PC-3 (cell line): ENCODE results near the gene TPM4. TPM values are rescaled to one million over a fixed set of nuclear protein-coding genes. Genes with fewer than 3 reads are reported as not detected.

Experiments used
- ATAC-seq: fragments of 200-7000 bp; cut with Tn5 transposase; 2 replicates; pipeline ENCODE4 v1.9.1; 2020; ENCODE audit warnings: mild to moderate bottlenecking, moderate library complexity
- BruUV-seq: library from RNA; stranded (reverse); fragments of 400-500 nt; replicated peaks from 2 replicates; lab custom pipeline; 2021; lab: Mats Ljungman, UMichigan
- CTCF ChIA-PET: fragments of 300-600 bp; sonication (Branson Sonifier 250); formaldehyde crosslinking; loops from one replicate; lab custom pipeline; 2022; ENCODE audit warnings: antibody characterized with exemption; lab: Charles Lee
- POLR2A ChIA-PET: fragments of 300-600 bp; sonication (Branson Sonifier 250); formaldehyde crosslinking; loops from one replicate; lab custom pipeline; 2022; ENCODE audit warnings: antibody characterized with exemption; ENCODE audit not compliant: unreplicated experiment; lab: Charles Lee
- DNase-seq: peaks from one replicate; pipeline ENCODE4 v3.0.0-alpha.2; 2015
- H2AFZ ChIP-seq: fragments of 300-600 bp; sonication (generic); 2 replicates; pipeline ENCODE4 v1.6.0; 2016; ENCODE audit warnings: antibody characterized with exemption, low read length
- H3F3A ChIP-seq: fragments of 300-600 bp; sonication (generic); one replicate; pipeline ENCODE4 v1.6.0; 2017; ENCODE audit warnings: antibody characterized with exemption, low read length, control low read depth, mild to moderate bottlenecking; ENCODE audit not compliant: unreplicated experiment
- H3K27ac ChIP-seq: fragments of 300-600 bp; sonication (generic); 2 replicates; pipeline ENCODE4 v1.5.1; 2016; ENCODE audit warnings: mild to moderate bottlenecking, low read length
- H3K27me3 ChIP-seq: fragments of 300-600 bp; sonication (generic); 2 replicates; pipeline ENCODE4 v1.6.1; 2016; ENCODE audit warnings: low read length, mixed read lengths
- H3K36me3 ChIP-seq: fragments of 300-600 bp; sonication (generic); 2 replicates; pipeline ENCODE4 v1.6.1; 2016; ENCODE audit warnings: low read depth, mixed run types, low read length, mixed read lengths
- H3K4me1 ChIP-seq: fragments of 300-600 bp; sonication (generic); 2 replicates; pipeline ENCODE4 v1.5.1; 2016; ENCODE audit warnings: low read length; ENCODE audit not compliant: insufficient read depth
- H3K4me2 ChIP-seq: fragments of 300-600 bp; sonication (generic); 2 replicates; pipeline ENCODE4 v1.6.0; 2016; ENCODE audit warnings: low read length
- H3K4me3 ChIP-seq: fragments of 300-600 bp; sonication (generic); 2 replicates; pipeline ENCODE4 v1.5.1; 2016; ENCODE audit warnings: mild to moderate bottlenecking, low read length, mixed read lengths
- H3K79me2 ChIP-seq: fragments of 300-600 bp; sonication (generic); 2 replicates; pipeline ENCODE4 v1.6.1; 2017; ENCODE audit warnings: low read length, mixed read lengths
- H3K9ac ChIP-seq: fragments of 300-600 bp; sonication (generic); 2 replicates; pipeline ENCODE4 v1.6.0; 2016; ENCODE audit warnings: mild to moderate bottlenecking, low read length
- H3K9me2 ChIP-seq: fragments of 300-600 bp; sonication (generic); replicated peaks from 2 replicates; pipeline ENCODE4 v1.6.1; 2016; ENCODE audit warnings: mixed run types, low read length, mixed read lengths
- H3K9me3 ChIP-seq: fragments of 300-600 bp; sonication (generic); 2 replicates; pipeline ENCODE4 v1.6.1; 2016; ENCODE audit warnings: low read length, mixed read lengths
- H4K20me1 ChIP-seq: fragments of 300-600 bp; sonication (generic); 2 replicates; pipeline ENCODE4 v1.6.1; 2016; ENCODE audit warnings: low read length, mixed read lengths
- EZH2 ChIP-seq: fragments of 300-600 bp; sonication (generic); IDR thresholded peaks from one replicate; pipeline ENCODE4 v1.6.1; 2017; ENCODE audit warnings: antibody characterized with exemption, mild to moderate bottlenecking, low read length; ENCODE audit not compliant: unreplicated experiment
- EZH2phosphoT487 ChIP-seq: fragments of 300-600 bp; sonication (generic); IDR thresholded peaks from 2 replicates; pipeline ENCODE4 v1.6.1; 2018; ENCODE audit warnings: mild to moderate bottlenecking, antibody characterized with exemption, low read length, borderline replicate concordance
- intact Hi-C: fragments of 100-400 bp; cut with micrococcal nuclease; formaldehyde crosslinking; loops from 2 replicates; pipeline ENCODE4 v1.9.0; 2023
- total RNA-seq: library from RNA; depleted of rRNA; stranded (reverse); fragments of >200 nt; gene quantifications from 2 replicates; pipeline ENCODE4 v1.2.3, GENCODE V29; 2014
- TF ChIP-seq, protein P1 (sequence below): fragments of 300-600 bp; sonication (generic); conservative IDR thresholded peaks from 2 replicates; pipeline ENCODE4 v1.5.1; 2017; ENCODE audit warnings: antibody characterized with exemption, low read depth, mild to moderate bottlenecking, low read length

Gene TPM4
- total RNA-seq, 1 experiment from 2014 or later = 135 TPM

DNA sequence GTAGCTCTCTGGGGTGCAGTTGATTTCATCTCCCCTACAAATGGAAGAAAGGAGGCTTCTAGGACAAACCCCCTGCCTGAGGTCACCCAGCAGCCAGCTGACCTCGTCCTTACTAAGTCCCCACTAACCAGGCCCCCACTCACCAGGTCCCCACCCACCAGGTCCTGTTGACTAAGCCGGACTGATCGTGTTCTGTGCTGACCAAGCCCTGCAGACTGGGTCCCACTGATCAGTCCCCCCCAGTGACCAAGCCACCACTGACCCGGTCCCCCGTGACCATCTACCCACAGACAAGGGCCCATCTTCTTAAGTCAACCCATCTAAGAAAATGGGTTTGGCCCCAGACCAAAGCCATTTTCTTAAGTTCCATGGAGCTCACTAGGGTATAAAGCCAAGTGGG, 36.8 kb upstream of the TPM4 start:
- intact Hi-C loops = no loop called here
- H2AFZ ChIP-seq = no peak overlapping the region
- POLR2A ChIA-PET = no interaction called here

DNA sequence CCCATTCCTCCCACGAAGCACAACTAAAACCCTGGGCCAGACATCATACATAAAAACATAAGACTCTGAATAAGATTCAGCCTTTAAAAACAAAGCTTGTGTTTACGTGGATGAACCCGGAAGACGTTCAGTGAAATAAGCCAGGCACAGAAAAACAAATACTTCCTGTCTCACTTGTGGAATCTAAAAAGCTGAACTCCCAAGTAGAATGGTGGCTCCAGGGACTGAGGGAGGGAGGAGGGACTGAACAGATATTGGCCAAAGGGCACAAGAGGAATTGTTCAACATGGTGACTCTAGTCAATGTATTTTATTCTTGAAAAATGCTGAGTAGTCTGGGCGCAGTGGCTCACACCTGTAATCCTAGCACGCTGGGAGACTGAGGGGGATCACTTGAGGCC, 35.7 kb upstream of the TPM4 start:
- no peaks in the 10 kb centered on the region for H3K36me3 ChIP-seq
- no TSS peak for BruUV-seq
- ATAC-seq (no peak), DNase-seq (no peak)
- H3K4me2 ChIP-seq = no peak overlapping the region
- TF ChIP-seq EZH2phosphoT487 (no peak), EZH2 (no peak)
- TF ChIP-seq, protein P1, sequence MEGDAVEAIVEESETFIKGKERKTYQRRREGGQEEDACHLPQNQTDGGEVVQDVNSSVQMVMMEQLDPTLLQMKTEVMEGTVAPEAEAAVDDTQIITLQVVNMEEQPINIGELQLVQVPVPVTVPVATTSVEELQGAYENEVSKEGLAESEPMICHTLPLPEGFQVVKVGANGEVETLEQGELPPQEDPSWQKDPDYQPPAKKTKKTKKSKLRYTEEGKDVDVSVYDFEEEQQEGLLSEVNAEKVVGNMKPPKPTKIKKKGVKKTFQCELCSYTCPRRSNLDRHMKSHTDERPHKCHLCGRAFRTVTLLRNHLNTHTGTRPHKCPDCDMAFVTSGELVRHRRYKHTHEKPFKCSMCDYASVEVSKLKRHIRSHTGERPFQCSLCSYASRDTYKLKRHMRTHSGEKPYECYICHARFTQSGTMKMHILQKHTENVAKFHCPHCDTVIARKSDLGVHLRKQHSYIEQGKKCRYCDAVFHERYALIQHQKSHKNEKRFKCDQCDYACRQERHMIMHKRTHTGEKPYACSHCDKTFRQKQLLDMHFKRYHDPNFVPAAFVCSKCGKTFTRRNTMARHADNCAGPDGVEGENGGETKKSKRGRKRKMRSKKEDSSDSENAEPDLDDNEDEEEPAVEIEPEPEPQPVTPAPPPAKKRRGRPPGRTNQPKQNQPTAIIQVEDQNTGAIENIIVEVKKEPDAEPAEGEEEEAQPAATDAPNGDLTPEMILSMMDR = no peak
- no peak overlapping the region for H3K4me3 ChIP-seq
- H3K79me2 ChIP-seq = no peaks in the 10 kb centered on the region
- ChIA-PET POLR2A (no interaction called here), CTCF (interaction anchor here (0.6 to 1.6 kb wide), 3 partner anchors 22 to 144 kb away, joined by 3 to 6 read pairs (median 6); partner anchors contain the start of gene FAM32A)
- H3K9me3 ChIP-seq = no peaks in the 10 kb centered on the region
- H3K9ac ChIP-seq = no peak overlapping the region
- no peaks in the 10 kb centered on the region for H3K27me3 ChIP-seq
- intact Hi-C loops = loop anchor here (1.0 kb wide), 3 partner anchors 26 to 145 kb away; partner anchors contain the start of genes FAM32A and RAB8A
- H3K27ac ChIP-seq = no peak overlapping the region
- 0 out of 2 replicates have a peak overlapping the region, but pooled peaks have one; percentile 43 for H2AFZ ChIP-seq
- no peaks in the 10 kb centered on the region for H3K9me2 ChIP-seq
- no peaks in the 10 kb centered on the region for H3F3A ChIP-seq
- H4K20me1 ChIP-seq = no peaks in the 10 kb centered on the region
- H3K4me1 ChIP-seq = 0 out of 2 replicates have a peak, but pooled peaks cover 5% of the 10 kb centered on the region

More for the DNA sequence above, 36.8 kb upstream of the TPM4 start:
- ATAC-seq (no peak), DNase-seq (no peak)
- CTCF ChIA-PET = interaction anchor here (0.6 kb wide), 1 partner anchor 56 kb away, joined by 3 read pairs; no protein-coding TSS in a partner anchor
- Histone ChIP-seq H3K9ac (no peak overlapping the region), H3K4me2 (no peak overlapping the region), H3K79me2 (no peaks in the 10 kb centered on the region), H3K4me3 (no peak overlapping the region), H4K20me1 (no peaks in the 10 kb centered on the region), H3F3A (no peaks in the 10 kb centered on the region), H3K9me3 (no peaks in the 10 kb centered on the region), H3K27me3 (no peaks in the 10 kb centered on the region), H3K27ac (no peak overlapping the region), H3K9me2 (no peaks in the 10 kb centered on the region), H3K36me3 (no peaks in the 10 kb centered on the region), H3K4me1 (0 out of 2 replicates have a peak, but pooled peaks cover 5% of the 10 kb centered on the region)
- no TSS peak for BruUV-seq
- TF ChIP-seq, protein P1 = no peak
- TF ChIP-seq EZH2 (no peak), EZH2phosphoT487 (no peak)
